Activated T-cell treated with anti-CD3 and anti-CD28 coated beads for 24 hours (primary cell): ENCODE results near the gene HINFP.
"Not testable (repeated sequence)": the region's sequence is repeated elsewhere in the genome, so short reads cannot be mapped to it uniquely, and the experiment has no call there.

Experiments used
- DNase-seq: peaks from one replicate; pipeline ENCODE4 v3.0.0-alpha.2; 2020; ENCODE audit warnings: low read depth

The HINFP gene

GRCh38 chr11:119117004-119117706 lies 4.2 kb upstream of the HINFP start:
- DNase-seq = no peak

GRCh38 chr11:119118227-119118626 lies 3.2 kb upstream of the HINFP start:
- DNase-seq = no peak

GRCh38 chr11:119118946-119119345 lies 2.4 kb upstream of the HINFP start:
- DNase-seq = no peak

- DNase-seq = no peak
Measured at GRCh38 chr11:119120639-119121007, 757 bp upstream of the HINFP start.

GRCh38 chr11:119121811-119122124 lies 388 bp downstream of the HINFP start:
- no peak for DNase-seq

- DNase-seq = no peak
Measured at GRCh38 chr11:119125821-119126220, 4.4 kb downstream of the HINFP start.

GRCh38 chr11:119126675-119127268 lies 5.4 kb downstream of the HINFP start:
- DNase-seq = no peak

GRCh38 chr11:119130662-119131061 lies 9.3 kb downstream of the HINFP start:
- DNase-seq = no peak

GRCh38 chr11:119134389-119134978 lies 13.1 kb downstream of the HINFP start:
- DNase-seq = no peak

GRCh38 chr11:119139276-119139675 lies 17.9 kb downstream of the HINFP start:
- not testable (repeated sequence) for DNase-seq

- DNase-seq = no peak
Measured at GRCh38 chr11:119144825-119145486, 23.6 kb downstream of the HINFP start.

GRCh38 chr11:119145551-119145950 lies 24.2 kb downstream of the HINFP start:
- no peak for DNase-seq

GRCh38 chr11:119147604-119148333 lies 26.4 kb downstream of the HINFP start:
- DNase-seq = no peak

GRCh38 chr11:119148720-119149017 lies 27.3 kb downstream of the HINFP start:
- no peak for DNase-seq

GRCh38 chr11:119149018-119149785 lies 27.8 kb downstream of the HINFP start, which contains the start of gene ABCG4:
Gene ABCG4 (plus strand): TSS chr11:119149052. CDS start chr11:119149966, 914 bp downstream.
- DNase-seq = no peak

GRCh38 chr11:119149786-119150275 lies 28.5 kb downstream of the HINFP start:
- no peak for DNase-seq

GRCh38 chr11:119152043-119152442 lies 30.7 kb downstream of the HINFP start:
- no peak for DNase-seq

GRCh38 chr11:119152604-119153003 lies 31.2 kb downstream of the HINFP start:
- DNase-seq = no peak

- no peak for DNase-seq
Measured at GRCh38 chr11:119153049-119153818, 31.9 kb downstream of the HINFP start.

- no peak for DNase-seq
Measured at GRCh38 chr11:119154178-119154577, 32.8 kb downstream of the HINFP start.
